ENCODE data around the gene WDFY4.

The WDFY4 gene

GRCh38 chr10:48947690-48948469, 263.2 kb downstream of the WDFY4 start:
- no peak for DNase-seq

- DNase-seq: no peak
Measured at GRCh38 chr10:48948470-48949037, 263.9 kb downstream of the WDFY4 start.

GRCh38 chr10:48951707-48952106, 267.0 kb downstream of the WDFY4 start:
- no peak for DNase-seq

GRCh38 chr10:48957361-48958151, 272.9 kb downstream of the WDFY4 start:
- DNase-seq: no peak

GRCh38 chr10:48958598-48959190, 274.0 kb downstream of the WDFY4 start:
- no peak for DNase-seq

- DNase-seq: no peak
Measured at GRCh38 chr10:48964038-48964437, 279.4 kb downstream of the WDFY4 start.

- DNase-seq: no peak
Measured at GRCh38 chr10:48965460-48965859, 280.8 kb downstream of the WDFY4 start.

GRCh38 chr10:48968036-48968435, 283.4 kb downstream of the WDFY4 start:
- no peak for DNase-seq

- DNase-seq: no peak
Measured at GRCh38 chr10:48970046-48970445, 285.4 kb downstream of the WDFY4 start.

GRCh38 chr10:48970654-48971053, 286.0 kb downstream of the WDFY4 start:
- DNase-seq: no peak

- DNase-seq: no peak
Measured at GRCh38 chr10:48973065-48973464, 288.4 kb downstream of the WDFY4 start.

GRCh38 chr10:48974510-48975156, 290.0 kb downstream of the WDFY4 start:
- no peak for DNase-seq

GRCh38 chr10:48976196-48976595, 291.5 kb downstream of the WDFY4 start:
- DNase-seq: no peak

GRCh38 chr10:48978318-48978717, 293.6 kb downstream of the WDFY4 start:
- DNase-seq: no peak

- DNase-seq: no peak
Measured at GRCh38 chr10:48981310-48981907, 296.7 kb downstream of the WDFY4 start.

- DNase-seq: no peak
Measured at GRCh38 chr10:48982584-48982983, 297.9 kb downstream of the WDFY4 start.

GRCh38 chr10:48983648-48984351, 299.1 kb downstream of the WDFY4 start:
- no peak for DNase-seq

GRCh38 chr10:48985621-48986158, 301.0 kb downstream of the WDFY4 start:
- no peak for DNase-seq

- no peak for DNase-seq
Measured at GRCh38 chr10:48990226-48990625, 305.6 kb downstream of the WDFY4 start.

- DNase-seq: no peak
Measured at GRCh38 chr10:48993627-48994026, 309.0 kb downstream of the WDFY4 start.

- no peak for DNase-seq
Measured at GRCh38 chr10:48996329-48996728, 311.7 kb downstream of the WDFY4 start.

- DNase-seq: no peak
Measured at GRCh38 chr10:48999346-48999745, 314.7 kb downstream of the WDFY4 start.
